NCI-H526 (cell line): ENCODE measurements around the gene CAMKMT.

ENCODE experiments used
- DNase-seq, 2 experiments: peaks; one replicate each; lab custom pipeline; 2025; lab: John Stamatoyannopoulos, UW

The CAMKMT gene

DNA sequence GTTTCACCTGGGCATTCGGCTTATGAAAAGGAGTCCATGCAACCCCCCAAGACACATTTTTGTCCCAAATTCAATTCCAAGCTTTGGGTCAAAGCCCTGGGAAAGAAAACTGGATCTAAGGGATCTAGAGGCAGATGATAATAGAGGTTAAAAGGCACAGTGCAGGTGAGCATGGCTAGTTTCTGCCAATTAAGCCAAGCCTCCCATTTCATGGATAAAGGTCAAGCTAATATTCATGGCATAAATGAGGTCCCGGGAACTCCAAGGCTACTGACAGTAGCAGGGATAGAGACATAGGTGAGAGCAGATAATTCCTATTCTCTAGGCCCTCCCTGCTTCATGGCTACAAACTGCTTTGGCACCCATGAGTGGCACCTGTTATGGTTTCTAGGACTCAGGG is 83.1 kb downstream of the CAMKMT start:
- no peak for DNase-seq

DNA sequence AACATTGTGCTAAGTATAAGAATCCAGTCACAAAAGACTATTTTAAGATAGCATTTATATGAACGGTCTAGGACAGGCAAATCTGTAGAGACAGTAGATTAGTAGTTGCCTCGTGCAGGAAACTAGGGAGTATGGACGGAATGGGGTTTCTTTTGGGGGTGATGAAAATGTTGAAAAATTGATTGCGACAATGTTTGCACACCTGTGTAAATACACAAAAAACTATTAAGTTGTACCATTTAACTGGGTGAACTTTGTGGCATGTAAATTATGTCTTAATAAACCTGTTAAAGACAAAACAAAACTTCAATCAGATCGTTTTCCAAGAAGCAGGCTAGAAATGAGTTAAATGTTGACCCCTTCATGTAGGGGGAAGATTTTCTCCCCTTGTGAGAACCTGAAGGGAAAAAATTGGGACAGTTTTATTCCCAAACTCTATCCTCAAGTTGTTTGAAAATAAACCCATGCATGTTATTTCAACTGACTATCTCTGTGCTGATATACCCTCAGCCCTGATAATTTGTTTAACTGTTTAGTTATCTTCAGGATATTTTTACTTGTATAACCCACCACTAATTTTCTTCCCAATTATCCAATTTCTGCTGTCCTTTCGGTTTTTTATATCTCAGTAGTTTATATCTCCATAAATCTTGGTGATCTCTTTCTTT is 87.2 kb downstream of the CAMKMT start:
- no peak for DNase-seq

DNA sequence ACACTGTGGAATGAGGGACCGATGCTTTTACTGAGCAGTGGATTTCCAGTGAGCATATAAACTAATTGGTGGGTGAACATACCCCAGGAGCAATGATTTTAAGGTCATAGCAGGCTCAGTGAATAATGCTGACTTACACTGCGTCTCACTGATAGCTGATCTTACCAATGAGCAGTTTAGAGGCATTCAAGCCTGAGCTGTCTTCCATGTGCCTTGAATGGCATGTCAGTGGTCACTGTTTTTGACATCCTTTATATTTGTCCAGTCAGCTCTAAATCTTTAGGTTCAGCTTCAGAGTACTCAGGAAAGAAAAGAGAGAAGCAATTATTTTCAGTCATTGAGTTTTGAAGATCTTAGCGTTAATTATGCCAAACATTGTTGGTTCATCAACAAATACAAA is 88.3 kb downstream of the CAMKMT start:
- no peak for DNase-seq

DNA sequence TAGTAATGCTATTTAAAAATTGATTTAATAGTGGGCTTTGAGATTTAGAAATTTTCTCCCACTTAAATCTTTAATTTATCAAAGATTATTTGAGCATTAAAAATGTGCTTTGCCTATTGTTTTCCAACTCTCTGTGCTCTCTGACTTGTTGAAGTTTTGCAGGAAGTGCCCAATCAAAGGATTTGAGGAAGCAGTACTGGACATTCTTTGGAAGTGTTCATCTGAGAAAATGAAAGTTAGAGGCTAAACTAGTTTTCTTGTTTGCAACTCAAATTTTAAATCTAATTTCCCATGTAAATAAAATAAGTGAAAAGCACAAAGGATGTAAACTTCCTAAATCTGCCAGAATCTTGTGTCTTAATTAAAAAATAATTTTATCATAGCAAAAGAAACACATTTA is 89.1 kb downstream of the CAMKMT start:
- DNase-seq: no peak

DNA sequence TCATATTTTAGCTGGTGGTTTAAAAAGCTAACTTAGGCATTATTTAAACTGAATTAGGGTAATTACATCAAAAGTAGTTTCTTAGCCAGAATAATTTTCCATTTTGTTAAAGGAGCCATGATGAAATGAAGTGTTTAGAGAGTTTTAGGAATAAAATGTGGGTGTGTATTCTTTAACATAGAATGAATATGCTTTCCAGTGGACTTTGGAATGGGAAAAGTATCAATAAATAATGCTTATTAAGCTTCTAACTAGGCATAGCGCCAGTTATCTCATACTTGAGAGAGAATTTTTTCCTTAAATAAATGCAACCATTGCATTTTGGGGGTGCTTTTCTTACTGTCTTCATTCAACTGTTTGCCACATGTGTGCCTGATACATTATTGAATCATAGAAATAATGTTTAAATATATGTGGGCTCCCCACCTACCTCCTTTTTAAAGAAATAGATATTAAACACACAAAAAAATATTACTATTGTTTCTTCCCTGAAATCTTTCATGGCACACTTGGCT is 90.4 kb downstream of the CAMKMT start:
- DNase-seq: no peak

DNA sequence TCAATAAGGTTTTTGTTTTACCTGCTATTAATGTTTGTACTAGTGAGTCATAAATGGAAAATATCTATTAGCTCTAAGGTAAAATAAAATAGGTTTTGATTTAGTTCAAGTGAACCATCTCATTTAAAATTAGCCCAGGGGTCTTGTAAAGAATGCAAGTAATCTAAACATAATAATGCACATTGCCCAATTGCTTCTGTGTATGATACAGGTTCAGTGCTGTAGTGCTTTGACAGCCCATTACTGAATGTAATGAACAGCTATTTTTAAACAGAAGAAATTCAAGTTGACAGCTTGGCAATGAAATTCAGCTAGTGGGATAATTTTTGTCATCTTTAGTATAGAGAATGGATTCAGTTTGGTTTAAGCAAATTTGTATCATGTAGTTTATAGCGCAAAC is 91.5 kb downstream of the CAMKMT start:
- DNase-seq: peak in 1 of 2 experiments; percentile 4

DNA sequence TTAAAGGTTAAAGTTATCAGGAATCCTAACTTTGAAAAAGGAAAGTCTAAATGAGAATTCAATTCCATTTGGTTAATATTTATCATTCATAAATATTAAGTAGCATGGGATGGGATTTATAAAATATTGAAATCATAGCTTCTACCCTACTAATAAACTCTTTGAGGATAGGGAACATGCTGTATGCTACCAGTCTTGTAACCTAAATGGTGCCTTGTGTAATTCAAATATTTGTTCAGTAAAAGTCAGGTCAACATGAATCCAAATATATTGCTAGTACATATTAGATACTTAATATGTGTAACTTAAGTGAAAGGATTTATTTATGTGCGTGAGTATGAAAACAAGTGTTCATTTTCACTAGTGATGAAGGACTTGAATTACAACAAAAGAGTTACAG is 94.1 kb downstream of the CAMKMT start:
- no peak for DNase-seq

DNA sequence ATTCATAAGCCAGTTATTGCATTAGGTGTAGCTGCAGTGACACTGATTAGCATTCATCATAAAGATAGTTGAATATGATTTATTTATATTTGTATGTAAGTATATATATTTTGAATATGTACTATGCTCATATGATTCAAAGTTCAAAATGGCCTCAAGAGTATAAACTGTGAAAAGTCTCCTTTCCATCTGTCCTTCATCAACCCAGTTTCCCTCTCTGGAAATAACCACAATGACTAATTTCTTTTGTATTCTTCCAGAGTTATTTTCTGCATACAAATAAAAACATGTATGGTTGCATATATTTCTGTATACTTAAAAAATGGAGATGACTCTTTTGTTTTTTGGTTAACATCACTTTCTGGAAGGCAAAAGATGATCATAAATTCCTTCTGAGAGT is 95.2 kb downstream of the CAMKMT start:
- no peak for DNase-seq

DNA sequence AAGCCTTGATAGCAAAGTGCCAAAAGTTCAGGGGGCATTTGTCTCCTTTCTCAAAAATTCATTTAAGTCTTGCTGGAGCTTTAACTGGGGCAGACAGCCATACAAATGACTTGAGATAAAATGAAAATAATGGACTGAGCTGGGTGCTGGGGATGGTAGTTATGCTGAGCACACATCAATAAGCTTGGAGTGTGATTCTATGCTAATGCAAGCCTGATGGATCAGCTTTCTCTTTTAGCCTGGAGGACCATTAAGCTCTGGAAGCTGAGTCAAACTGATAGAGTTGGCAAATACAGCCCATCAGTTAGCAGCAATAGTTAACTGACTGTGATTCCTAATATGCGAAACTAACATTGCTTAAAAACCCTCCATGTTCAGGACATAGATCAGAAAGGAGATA is 98.0 kb downstream of the CAMKMT start:
- DNase-seq: peak; percentile 2 to 15

DNA sequence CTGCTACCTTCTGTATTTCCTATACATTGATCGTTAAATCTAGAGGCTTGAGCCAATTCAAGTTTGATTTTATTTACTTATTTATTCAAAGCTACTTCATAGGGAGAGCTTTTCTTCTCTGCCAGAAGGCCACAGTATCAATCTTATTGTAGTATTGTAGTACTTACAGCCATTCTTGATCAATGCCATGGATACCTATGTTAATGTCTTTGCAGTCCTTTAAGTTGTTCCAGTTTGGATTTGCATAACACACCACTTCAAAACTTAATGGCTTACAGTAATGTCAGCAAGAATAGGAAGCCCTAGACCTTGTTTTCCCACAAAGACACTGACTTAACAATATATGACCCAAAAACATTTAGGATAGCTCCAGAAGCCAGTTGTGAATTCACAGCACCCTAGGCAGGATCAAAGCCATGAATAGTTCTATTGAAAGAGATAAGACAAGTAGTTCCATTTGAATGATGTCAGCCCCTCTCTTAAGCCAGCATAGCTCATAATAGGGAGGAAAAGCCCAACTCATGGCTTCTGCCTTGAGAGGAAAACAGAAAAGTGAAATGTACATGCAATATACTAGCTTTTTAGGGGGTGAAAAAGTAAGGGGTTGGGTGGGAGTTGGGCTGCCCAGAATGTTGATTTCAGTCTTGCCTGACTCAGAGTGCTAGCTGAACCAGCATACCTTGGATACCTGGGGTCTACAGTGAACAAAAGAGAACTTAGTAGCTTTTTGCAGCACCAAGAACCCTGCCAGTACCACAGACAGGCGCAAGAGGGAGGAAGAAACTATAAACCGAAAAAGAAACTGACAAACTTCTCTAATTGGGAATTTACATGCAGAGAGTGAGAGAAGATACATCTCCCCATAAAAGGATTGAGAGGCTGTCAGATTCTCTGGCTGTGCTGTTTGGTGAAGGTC is 101.4 kb downstream of the CAMKMT start:
- DNase-seq: no peak

DNA sequence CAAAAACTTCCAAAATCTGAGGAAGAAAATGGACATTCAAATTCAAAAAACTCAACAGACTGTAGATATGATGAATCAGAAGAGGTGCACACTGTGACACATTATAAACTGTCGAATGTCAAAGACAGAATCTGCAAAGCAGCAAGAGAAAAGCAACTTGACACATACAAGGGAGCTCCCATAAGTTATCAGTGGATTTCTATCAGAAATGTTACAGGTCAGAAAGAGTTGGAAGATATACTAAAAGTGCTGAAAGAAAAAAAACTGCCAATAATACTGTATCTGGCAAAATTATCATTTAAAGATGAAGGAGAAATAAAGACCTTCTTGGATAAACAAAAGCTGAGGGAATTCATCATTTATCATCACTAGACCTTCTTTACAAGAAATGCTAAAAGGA is 102.7 kb downstream of the CAMKMT start:
- DNase-seq: no peak

DNA sequence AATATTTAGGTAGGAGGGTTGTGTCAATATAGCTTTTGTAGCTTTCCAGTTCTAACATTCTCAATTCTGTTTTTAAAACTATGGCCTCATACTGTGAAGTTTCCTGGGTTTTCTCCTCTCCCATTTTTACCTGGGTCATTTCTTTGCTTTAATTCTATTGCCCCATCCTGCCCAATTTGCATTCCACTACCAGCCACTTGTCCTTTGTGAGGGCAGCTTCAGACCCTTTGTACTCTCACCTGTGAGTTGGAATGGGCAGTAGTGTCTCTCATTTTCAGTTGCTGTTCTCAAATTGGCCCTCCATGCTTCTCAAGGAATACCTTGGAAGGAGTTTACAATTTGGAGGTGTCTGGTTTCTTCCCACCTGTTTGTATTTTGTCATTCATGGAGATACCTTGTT is 108.4 kb downstream of the CAMKMT start:
- DNase-seq: no peak

DNA sequence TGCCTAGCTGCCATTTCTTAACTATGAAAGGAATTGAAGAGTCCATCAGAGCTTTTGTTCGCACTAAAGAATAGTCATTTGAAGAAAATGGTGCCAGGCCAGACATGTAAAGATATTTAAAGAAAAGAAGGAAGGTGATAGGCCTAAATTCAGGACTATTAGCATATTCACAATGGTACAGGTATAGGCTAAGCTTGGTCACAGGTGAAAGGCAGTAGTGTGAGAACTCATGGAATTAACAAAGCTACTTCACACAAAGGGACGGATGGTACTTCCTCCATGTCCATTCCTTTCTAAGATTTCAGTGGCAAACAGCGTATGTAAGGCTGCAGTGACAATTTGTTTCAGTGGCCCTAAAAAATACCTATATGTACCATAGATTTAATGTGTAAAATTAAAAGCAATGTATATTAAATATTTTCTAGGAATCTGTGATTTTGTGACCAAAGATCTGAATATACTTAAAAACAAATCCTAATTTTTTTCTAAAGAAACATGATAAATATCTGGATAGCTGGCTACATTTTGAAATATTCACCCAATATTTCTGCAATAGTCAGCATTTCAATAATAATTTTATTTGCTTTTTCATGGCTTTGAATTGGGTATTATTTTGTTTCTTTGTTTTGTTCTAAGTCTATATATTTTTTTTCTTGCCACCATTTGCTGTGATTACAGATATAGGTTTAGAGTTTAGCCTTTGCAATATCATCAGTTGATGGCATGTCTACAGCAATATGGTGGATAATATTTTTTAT is 116.1 kb downstream of the CAMKMT start:
- no peak for DNase-seq

DNA sequence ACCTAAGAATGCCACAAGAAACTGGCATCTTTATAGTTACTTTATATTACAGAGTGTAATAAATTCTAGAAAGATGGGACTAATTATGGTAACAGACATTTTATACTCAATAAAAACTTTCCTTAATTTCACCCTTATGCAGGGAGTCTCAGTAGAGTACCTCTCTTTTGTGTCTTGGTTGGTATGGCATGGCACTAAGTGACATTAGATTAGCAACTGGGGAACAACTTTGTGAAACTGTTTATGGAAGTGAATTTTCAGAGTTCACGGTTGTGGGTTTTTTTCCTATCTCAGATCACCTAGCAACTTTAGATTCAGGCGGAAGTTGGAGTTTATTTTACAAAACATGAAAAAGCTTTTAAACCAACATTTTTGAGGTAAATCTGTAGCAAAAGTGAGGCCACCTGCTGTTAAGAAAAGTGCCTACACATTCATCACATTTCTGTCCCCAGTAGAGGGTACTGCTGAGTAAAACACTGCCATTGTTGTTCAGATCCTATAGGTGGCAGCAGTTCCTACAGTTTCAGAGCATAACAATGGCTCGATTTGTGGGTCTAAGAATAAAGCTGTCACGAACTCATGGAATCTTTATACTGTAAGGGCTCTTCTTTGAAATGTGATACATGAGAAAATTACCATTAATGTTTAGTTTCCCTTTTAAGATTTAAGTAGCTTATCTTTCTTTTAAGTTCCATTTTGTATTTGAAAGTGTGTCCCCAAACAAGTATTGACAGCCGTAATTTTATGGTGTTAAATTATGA is 117.6 kb downstream of the CAMKMT start:
- peak; percentile 47 to 85 for DNase-seq

DNA sequence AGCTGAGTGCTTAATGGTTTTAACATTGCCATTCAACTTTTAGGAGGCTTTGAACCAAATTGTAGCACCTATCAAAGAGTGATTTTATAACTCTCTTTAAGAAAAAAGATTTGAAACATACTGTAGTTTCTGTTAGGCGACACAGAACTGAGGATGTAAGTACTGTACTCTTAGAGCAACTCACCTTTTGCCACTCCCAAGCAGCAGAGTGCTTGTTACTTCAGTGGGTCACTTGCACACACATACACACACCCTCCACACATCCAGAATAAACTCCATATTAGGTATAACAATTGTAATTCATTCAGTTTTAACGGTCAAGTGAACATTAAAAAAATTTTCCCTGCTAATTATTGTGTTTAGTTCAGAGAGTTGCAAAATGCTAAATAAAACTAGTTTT is 118.3 kb downstream of the CAMKMT start:
- no peak for DNase-seq

DNA sequence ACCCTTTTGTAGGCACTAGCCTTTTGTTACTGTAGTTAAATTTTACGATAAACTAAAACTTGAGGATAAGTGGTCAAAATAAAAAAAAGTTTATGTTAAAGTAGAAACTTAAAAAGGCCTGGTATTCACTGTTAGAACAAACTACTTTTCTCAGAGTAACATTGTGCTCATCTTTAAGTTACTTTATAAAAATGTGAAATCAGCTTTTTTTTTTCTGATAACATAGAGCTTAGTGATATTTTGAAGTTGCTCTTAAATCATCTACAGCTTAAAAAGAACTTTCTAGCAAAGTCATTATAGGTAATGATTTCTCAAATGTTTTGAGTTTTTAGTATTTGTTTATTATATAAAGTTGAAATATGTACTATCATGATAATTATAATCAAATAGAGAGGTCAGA is 125.3 kb downstream of the CAMKMT start:
- no peak for DNase-seq

DNA sequence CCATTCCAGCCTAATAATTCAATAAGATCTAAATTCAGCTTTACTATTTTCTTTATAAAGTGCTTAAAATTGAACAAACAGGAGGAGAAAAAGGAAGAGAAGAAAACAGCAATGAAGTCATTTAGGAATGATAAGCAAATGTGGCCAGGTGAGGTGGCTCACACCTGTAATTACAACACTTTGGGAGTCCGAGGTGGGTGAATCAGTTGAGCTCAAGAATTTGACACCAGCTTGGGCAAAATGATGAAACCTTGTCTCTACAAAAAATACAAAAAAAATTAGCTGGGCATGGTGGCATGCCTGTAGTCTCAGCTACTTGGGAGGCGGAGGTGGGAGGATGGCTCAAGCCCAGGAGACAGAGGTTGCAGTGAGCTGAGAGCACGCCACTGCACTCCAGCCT is 129.0 kb downstream of the CAMKMT start:
- DNase-seq: no peak

DNA sequence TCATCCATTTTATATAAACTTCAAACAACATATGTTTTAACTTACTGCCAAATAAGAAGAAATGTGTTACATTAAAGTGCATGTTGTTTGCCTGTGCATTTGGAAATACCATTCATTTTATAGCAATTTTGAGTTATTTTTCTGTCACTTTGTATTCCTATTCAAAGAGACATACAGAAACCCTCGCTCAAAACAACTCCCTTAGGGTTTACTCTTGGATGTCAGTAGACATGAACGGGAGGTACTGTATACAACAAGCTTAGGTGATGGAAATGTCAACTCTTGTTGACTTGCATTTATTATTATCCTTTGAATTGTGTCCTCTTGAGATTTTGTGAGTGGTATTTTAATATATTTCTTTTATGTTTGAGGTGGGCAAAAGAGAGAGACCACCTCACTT is 132.3 kb downstream of the CAMKMT start:
- no peak for DNase-seq

DNA sequence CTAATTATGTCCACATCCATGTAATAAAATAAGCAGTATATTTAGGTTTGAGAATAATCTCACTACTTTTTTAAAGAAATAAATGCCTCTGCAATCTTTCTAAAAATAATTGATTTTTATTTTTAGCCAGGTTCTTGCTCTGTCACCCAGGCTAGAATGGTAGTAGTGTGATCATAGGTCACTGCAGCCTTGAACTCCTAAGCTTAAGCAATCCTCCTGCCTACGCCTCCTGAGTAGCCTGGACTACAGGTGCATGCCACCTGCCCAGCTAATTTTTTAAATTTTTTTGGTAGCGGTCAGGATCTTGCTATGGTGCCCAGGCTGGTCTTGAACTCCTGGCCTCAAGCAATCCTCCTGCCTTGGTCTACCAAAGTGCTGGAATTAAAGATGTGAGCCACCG is 133.3 kb downstream of the CAMKMT start:
- DNase-seq: no peak

DNA sequence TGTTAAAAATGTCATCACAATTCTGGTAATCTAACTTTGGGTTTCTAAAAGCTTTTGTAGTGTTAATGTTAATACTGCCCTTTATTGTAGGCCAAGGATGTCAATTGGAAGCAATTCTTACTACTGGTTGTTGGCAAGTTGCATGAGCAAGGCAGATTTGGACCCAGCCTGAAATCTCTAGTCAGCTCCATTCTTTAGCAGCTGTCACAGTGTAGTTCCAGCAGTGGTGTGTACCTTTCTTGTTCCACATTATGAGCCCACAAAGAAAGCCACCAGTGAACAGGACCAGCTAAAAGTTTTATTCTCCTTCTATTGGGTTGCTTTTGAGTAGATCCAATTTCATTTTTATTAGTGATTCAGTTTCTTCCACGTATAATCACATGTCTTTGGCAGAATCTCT is 133.8 kb downstream of the CAMKMT start:
- no peak for DNase-seq

DNA sequence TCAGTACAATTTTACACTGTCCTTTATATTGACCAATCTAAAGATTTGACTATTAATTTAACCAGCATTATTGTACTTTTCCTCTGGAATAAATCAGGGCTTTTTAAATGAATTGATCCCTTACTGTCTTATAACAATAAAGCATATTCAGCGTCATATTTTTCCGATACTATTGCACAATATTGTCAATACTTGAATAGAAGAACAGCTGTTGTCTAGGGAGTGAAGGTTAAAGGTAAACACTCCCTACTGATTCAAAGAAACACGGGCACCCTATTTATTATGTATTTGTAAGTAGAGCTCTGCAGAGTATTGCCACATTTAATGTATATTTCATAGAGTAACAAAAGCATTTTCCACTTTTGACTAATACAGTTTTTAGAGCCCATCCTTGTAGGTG is 134.4 kb downstream of the CAMKMT start:
- no peak for DNase-seq

DNA sequence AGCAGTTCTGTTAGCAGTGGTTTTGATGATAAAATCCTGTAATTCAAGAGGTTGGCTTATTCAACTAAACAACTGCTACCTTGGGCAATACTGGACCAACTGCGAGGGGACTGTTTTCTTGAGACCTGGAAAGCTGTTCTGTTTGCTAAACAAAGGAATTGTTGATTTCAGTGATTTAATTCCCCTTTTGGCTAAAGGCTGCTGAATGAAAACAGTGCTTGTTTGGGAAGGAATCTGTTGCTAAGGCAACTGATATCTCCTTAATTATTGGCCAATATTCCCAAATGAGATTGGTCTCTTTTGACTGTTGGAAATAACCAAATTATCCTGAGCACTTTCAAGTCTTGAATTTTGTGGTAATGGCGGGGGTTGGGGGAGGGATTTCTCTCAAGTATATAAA is 136.8 kb downstream of the CAMKMT start:
- DNase-seq: no peak
